Naive B cell (primary cell): ENCODE results near the gene EZR. TPM values are rescaled to one million over a fixed set of nuclear protein-coding genes. Genes with fewer than 3 reads are reported as not detected.

Experiments
- ATAC-seq, 2 donors: fragments of 150-1000 bp; cut with Tn5 transposase; 2 replicates each; pipeline ENCODE4 v1.10.0; 2021; ENCODE audit warnings: low read depth in 2 of 2, mild to moderate bottlenecking in 2 of 2, moderate library complexity in 2 of 2
- DNase-seq: peaks from one replicate; pipeline ENCODE4 v3.0.0; 2022
- H3K27ac Mint-ChIP-seq, 6 donors: one replicate each; pipeline ENCODE4 v1.8.0; 2020 to 2022; ENCODE audit warnings: mild to moderate bottlenecking in 6 of 6, mixed read lengths in 6 of 6, moderate library complexity in 5 of 6, inconsistent platforms in 2 of 6
- H3K27me3 Mint-ChIP-seq, 3 donors: one replicate each; pipeline ENCODE4 v1.8.0; 2021 to 2022; ENCODE audit warnings: mixed read lengths in 3 of 3, mild to moderate bottlenecking in 1 of 3
- H3K36me3 Mint-ChIP-seq, 2 donors: one replicate each; pipeline ENCODE4 v1.8.0; 2020 to 2022; ENCODE audit warnings: mixed read lengths in 2 of 2, inconsistent platforms in 1 of 2, mild to moderate bottlenecking in 1 of 2
- H3K4me1 Mint-ChIP-seq, 3 donors: one replicate each; pipeline ENCODE4 v1.8.0; 2020 to 2022; ENCODE audit warnings: mixed read lengths in 3 of 3, inconsistent platforms in 1 of 3, mild to moderate bottlenecking in 1 of 3, moderate library complexity in 1 of 3
- H3K4me3 Mint-ChIP-seq, 8 donors: one replicate each; pipeline ENCODE4 v1.8.0; 2020 to 2022; ENCODE audit warnings: mild to moderate bottlenecking in 8 of 8, mixed read lengths in 8 of 8, moderate library complexity in 8 of 8, inconsistent platforms in 2 of 8
- H3K9me3 Mint-ChIP-seq, 7 donors: one replicate each; pipeline ENCODE4 v1.8.0; 2020 to 2022; ENCODE audit warnings: mixed read lengths in 7 of 7, mild to moderate bottlenecking in 5 of 7, inconsistent platforms in 2 of 7, moderate library complexity in 1 of 7
- polyA plus RNA-seq, 6 donors: library from polyadenylated mRNA; unstranded; fragments of 300-500 nt; fragmentation: Illumina TruSeq; gene quantifications; one replicate each; pipeline ENCODE4 v1.2.3, GENCODE V29; 2021; ENCODE audit warnings: low read depth in 6 of 6

EZR gene
- polyA plus RNA-seq, 6 donors from 2014 or later, result 463 to 555 (median 516) TPM

DNA sequence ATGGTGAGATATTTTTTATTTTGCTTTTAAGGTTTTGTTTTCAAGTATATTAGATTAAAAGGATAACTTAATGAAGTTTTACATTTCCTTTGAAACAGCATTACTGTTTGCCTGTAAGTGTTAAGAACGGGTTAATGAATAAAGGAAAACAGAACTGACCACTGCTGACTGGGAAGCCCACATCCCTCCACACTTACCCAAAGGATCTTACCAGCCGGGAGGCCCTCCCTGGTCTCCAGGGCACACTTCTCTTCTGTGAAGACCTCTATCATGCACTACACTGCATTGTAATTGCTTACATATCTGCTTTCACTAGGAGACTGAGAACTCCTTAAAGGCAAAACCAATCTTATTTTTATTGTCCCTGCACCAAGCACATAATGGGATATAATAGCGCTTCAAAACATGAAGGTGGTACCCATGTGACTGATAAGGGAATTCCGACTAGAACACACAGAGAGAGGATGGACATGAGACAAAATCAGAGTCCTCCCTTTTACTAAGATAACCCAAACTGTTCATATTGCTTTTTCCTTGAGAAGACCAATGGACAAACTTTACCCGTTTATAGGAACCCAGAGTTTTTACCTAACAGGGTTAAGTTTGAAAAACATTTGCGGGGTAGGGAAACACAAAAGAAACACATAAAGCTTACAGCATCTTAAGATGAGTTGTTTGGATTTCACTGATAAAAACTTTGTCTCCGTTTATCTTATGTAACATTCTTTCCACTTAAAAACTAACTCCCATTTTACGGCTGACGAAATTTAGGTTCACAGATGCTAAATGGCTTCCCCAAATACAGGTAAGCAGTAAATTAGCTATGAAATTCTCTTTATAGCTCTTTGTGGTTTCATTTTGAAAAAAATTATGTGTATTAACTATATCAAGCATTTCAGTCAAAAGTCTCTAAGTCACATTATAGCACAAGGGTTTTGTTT lies 8.7 kb downstream of the EZR start:
- no peak for DNase-seq
- Mint-ChIP-seq H3K27me3 (no peaks in the 10 kb centered on the region), H3K4me3 (peak overlapping the region; percentile 37 to 100 (median 84)), H3K36me3 (peaks cover 27 to 57% of the 10 kb centered on the region in 2 donors), H3K27ac (peak overlapping the region; percentile 95 to 99 (median 98)), H3K4me1 (peaks cover 78 to 99% (median 99%) of the 10 kb centered on the region in 3 donors), H3K9me3 (peaks cover 0 to 3% (median 0%) of the 10 kb centered on the region in 7 donors)
- ATAC-seq, result no peak

- DNase-seq (peak; percentile 79), ATAC-seq (peak; percentile 83 to 84)
- Mint-ChIP-seq H3K27ac (peak overlapping the region; percentile 95 to 99 (median 98)), H3K36me3 (peaks cover 23 to 53% of the 10 kb centered on the region in 2 donors), H3K4me3 (peak overlapping the region; percentile 64 to 100 (median 84)), H3K27me3 (no peaks in the 10 kb centered on the region), H3K4me1 (peaks cover 80 to 98% (median 96%) of the 10 kb centered on the region in 3 donors), H3K9me3 (peaks cover 0 to 3% (median 0%) of the 10 kb centered on the region in 7 donors)
Measured at GRCh38 chr6:158808941-158809678, 10.1 kb downstream of the EZR start.

GRCh38 chr6:158808442-158808833 lies 10.7 kb downstream of the EZR start:
- H3K36me3 Mint-ChIP-seq, result peaks cover 22 to 48% of the 10 kb centered on the region in 2 donors
- peaks cover 0 to 3% (median 0%) of the 10 kb centered on the region in 7 donors for H3K9me3 Mint-ChIP-seq
- ATAC-seq (no peak), DNase-seq (no peak)
- peak overlapping the region; percentile 95 to 99 (median 98) for H3K27ac Mint-ChIP-seq
- peak overlapping the region; percentile 64 to 100 (median 84) for H3K4me3 Mint-ChIP-seq
- no peaks in the 10 kb centered on the region for H3K27me3 Mint-ChIP-seq
- peaks cover 82 to 98% (median 96%) of the 10 kb centered on the region in 3 donors for H3K4me1 Mint-ChIP-seq

DNA sequence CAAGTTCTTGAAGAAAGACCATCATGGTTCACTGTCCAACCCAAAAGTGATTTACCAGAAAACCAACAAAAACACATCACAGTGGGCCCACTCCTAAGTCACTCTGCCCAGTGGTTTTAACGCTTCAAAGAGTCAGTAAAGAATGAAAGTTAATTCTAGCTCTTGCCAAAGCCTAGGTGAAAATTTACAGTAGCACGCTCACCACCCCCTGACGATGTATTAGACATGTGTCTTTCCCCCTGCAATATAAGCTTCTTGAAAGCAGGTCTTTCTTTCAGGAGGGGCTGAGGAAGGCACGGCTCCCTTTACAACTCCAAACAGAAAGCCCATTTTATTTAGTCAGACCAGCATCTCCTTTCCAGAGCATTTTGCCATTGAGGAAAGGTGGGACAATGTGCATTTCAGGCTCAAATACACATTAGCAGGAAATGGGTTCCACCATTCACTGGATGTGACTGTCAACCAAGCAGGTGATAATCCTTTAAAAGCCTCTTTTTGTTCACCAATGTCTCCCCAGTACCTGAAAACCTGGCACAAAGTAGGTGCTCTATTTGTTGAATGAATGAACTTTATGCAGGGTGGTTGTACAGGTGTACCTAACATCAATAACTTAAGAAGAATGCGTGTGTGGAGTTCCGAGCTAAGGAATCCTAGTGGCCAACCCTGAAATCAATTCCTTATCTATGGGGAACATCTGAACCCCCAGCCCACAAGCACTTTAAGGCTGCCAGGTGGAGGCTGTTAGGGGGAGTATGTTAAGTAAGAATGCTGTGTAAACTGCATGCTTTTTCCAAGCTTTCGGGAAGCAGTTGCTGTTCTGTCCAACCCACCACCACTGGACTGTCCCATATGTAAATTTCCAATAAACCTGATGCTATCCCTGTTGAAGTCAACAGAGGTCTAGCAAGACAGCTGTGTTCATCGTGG lies 11.4 kb downstream of the EZR start:
- H3K4me1 Mint-ChIP-seq, result peaks cover 79 to 94% (median 92%) of the 10 kb centered on the region in 3 donors
- no peaks in the 10 kb centered on the region for H3K9me3 Mint-ChIP-seq
- DNase-seq (no peak), ATAC-seq (no peak)
- peak overlapping the region; percentile 67 to 100 (median 86) for H3K4me3 Mint-ChIP-seq
- H3K27ac Mint-ChIP-seq, result peak overlapping the region; percentile 95 to 99 (median 98)
- H3K36me3 Mint-ChIP-seq, result peaks cover 15 to 42% of the 10 kb centered on the region in 2 donors
- H3K27me3 Mint-ChIP-seq, result no peaks in the 10 kb centered on the region

- Mint-ChIP-seq H3K27ac (peak overlapping the region; percentile 65 to 99 (median 94)), H3K4me1 (peaks cover 80 to 93% (median 90%) of the 10 kb centered on the region in 3 donors), H3K27me3 (no peaks in the 10 kb centered on the region), H3K4me3 (peak overlapping the region; percentile 29 to 100 (median 78)), H3K9me3 (no peaks in the 10 kb centered on the region), H3K36me3 (peaks cover 12 to 37% of the 10 kb centered on the region in 2 donors)
- ATAC-seq (no peak), DNase-seq (no peak)
Measured at GRCh38 chr6:158805698-158806377, 13.3 kb downstream of the EZR start.

GRCh38 chr6:158804207-158804606 lies 15.0 kb downstream of the EZR start:
- Mint-ChIP-seq H3K9me3 (no peaks in the 10 kb centered on the region), H3K27ac (peak overlapping the region; percentile 86 to 99 (median 94)), H3K4me3 (peak overlapping the region; percentile 72 to 91 (median 84)), H3K27me3 (no peaks in the 10 kb centered on the region), H3K4me1 (peaks cover 72 to 93% (median 81%) of the 10 kb centered on the region in 3 donors), H3K36me3 (peaks cover 12 to 26% of the 10 kb centered on the region in 2 donors)
- no peak for ATAC-seq
- DNase-seq, result no peak

GRCh38 chr6:158803733-158804143 lies 15.4 kb downstream of the EZR start:
- Mint-ChIP-seq H3K36me3 (peaks cover 12 to 26% of the 10 kb centered on the region in 2 donors), H3K27me3 (no peaks in the 10 kb centered on the region), H3K9me3 (no peaks in the 10 kb centered on the region), H3K27ac (peak overlapping the region; percentile 86 to 99 (median 94)), H3K4me1 (peaks cover 72 to 93% (median 81%) of the 10 kb centered on the region in 3 donors), H3K4me3 (peak overlapping the region; percentile 72 to 91 (median 84))
- ATAC-seq, result peak; percentile 58 to 70
- peak; percentile 60 for DNase-seq

- Mint-ChIP-seq H3K27me3 (no peaks in the 10 kb centered on the region), H3K4me1 (peaks cover 68 to 93% (median 80%) of the 10 kb centered on the region in 3 donors), H3K36me3 (peaks cover 11 to 13% of the 10 kb centered on the region in 2 donors), H3K4me3 (peak overlapping the region in 7 of 8 donors; percentile 6 to 91 (median 51)), H3K27ac (peak overlapping the region; percentile 40 to 99 (median 92)), H3K9me3 (no peaks in the 10 kb centered on the region)
- DNase-seq (no peak), ATAC-seq (no peak)
Measured at GRCh38 chr6:158801655-158802294, 17.4 kb downstream of the EZR start.

- Mint-ChIP-seq H3K27ac (peak overlapping the region; percentile 77 to 99 (median 94)), H3K9me3 (no peaks in the 10 kb centered on the region), H3K27me3 (no peaks in the 10 kb centered on the region), H3K4me3 (peak overlapping the region; percentile 10 to 86 (median 65)), H3K4me1 (peaks cover 66 to 93% (median 77%) of the 10 kb centered on the region in 3 donors), H3K36me3 (peaks cover 0 to 18% of the 10 kb centered on the region in 2 donors)
- no peak for DNase-seq
- ATAC-seq, result no peak
Measured at GRCh38 chr6:158799051-158799792, 19.9 kb downstream of the EZR start.

GRCh38 chr6:158798311-158798710 lies 20.9 kb downstream of the EZR start:
- H3K27me3 Mint-ChIP-seq, result no peaks in the 10 kb centered on the region
- DNase-seq, result no peak
- peaks cover 63 to 95% (median 77%) of the 10 kb centered on the region in 3 donors for H3K4me1 Mint-ChIP-seq
- peak overlapping the region in 5 of 6 donors; percentile 93 to 99 (median 94) for H3K27ac Mint-ChIP-seq
- ATAC-seq, result peak; percentile 64 to 67
- peaks cover 0 to 18% of the 10 kb centered on the region in 2 donors for H3K36me3 Mint-ChIP-seq
- no peaks in the 10 kb centered on the region for H3K9me3 Mint-ChIP-seq
- peak overlapping the region in 7 of 8 donors; percentile 43 to 86 (median 59) for H3K4me3 Mint-ChIP-seq
